AG04449 (cell line): ENCODE measurements around the gene KIF20B.

Source experiments
- CTCF ChIA-PET: fragments of 350-600 bp; formaldehyde crosslinking; extraction: SDS; loops from one replicate; lab custom pipeline; 2021; ENCODE audit warnings: antibody characterized with exemption; lab: Yijun Ruan, JAX
- POLR2A ChIA-PET: fragments of 400-600, 350-600 bp; formaldehyde crosslinking; extraction: SDS; loops from one replicate; lab custom pipeline; 2020; ENCODE audit warnings: antibody characterized with exemption, inconsistent platforms; lab: Yijun Ruan, JAX
- DNase-seq: peaks from one replicate; pipeline ENCODE4 v3.0.0-alpha.2; 2010; ENCODE audit warnings: low read depth, low spot score
- H3K4me3 ChIP-seq: 2 replicates; pipeline ENCODE4 v1.5.1; 2011; ENCODE audit warnings: low read depth, mild to moderate bottlenecking, control low read depth, low read length
- TF ChIP-seq, protein P1 (sequence below): IDR thresholded peaks from one replicate; pipeline ENCODE4 v1.5.1; 2011; ENCODE audit warnings: mild to moderate bottlenecking, moderate library complexity, low read length, control low read depth, inconsistent platforms; ENCODE audit not compliant: insufficient read depth; ENCODE audit errors: missing control alignments

Gene KIF20B

DNA sequence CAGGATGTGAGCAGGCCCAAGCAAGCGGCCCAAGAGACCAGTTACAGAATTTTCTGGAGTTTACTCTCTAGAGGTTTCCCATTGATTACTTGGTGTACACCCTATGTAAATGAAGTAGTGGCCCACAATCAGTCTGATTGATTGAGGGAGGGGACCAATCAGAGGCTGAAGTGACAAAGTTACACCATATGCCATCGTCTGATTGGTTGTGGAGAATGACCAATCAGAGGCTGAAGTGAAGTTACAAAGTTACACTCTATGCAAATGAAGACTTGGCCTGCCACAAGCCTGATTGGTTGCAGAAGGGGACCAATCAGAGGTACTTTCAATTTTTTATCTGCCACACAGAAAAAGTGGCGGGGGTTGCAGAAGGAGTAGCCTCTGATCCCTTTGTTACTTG, 83.7 kb downstream of the KIF20B start:
- DNase-seq, result no peak
- H3K4me3 ChIP-seq, result no peak overlapping the region
- ChIA-PET CTCF (no interaction called here), POLR2A (no interaction called here)
- TF ChIP-seq, protein P1, sequence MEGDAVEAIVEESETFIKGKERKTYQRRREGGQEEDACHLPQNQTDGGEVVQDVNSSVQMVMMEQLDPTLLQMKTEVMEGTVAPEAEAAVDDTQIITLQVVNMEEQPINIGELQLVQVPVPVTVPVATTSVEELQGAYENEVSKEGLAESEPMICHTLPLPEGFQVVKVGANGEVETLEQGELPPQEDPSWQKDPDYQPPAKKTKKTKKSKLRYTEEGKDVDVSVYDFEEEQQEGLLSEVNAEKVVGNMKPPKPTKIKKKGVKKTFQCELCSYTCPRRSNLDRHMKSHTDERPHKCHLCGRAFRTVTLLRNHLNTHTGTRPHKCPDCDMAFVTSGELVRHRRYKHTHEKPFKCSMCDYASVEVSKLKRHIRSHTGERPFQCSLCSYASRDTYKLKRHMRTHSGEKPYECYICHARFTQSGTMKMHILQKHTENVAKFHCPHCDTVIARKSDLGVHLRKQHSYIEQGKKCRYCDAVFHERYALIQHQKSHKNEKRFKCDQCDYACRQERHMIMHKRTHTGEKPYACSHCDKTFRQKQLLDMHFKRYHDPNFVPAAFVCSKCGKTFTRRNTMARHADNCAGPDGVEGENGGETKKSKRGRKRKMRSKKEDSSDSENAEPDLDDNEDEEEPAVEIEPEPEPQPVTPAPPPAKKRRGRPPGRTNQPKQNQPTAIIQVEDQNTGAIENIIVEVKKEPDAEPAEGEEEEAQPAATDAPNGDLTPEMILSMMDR, result no peak

DNA sequence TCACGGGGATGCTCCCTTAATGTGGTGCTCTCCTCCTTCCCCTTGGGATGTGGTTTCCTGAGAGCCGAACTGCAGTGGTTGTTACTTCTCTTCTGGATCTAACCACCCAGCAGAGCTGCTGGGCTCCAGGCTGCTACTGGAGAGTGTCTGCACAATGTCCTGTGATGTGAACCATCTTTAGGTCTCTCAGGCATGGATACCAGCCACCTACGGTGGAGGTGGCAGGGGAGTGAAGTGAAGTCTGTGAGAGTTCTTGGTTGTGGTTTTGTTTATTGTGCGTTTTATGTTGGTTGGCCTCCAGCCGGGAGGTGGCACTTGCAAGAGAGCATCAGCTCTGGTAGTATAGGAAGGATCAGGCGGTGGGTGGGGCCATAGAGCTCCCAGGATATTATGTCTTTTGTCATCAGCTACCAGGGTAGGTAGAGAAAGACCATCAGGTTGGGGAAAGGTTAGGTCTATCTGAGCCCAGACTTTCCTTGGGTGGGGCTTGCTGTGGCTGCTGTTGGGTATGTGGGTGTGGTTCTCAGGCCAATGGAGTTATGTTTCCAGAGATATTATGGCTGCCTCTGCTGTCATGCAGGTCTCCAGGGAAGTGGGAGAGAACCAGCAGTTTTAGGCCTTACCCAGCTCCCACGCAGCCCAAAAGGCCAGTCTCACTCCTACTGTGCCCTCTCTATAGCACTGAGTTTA, 87.9 kb downstream of the KIF20B start:
- ChIA-PET POLR2A (no interaction called here), CTCF (interaction anchor here (2.4 kb wide), 1 partner anchor 1074 kb away, joined by 9 read pairs; no protein-coding TSS in a partner anchor)
- no peak overlapping the region for H3K4me3 ChIP-seq
- TF ChIP-seq, protein P1, result no peak
- DNase-seq, result no peak

DNA sequence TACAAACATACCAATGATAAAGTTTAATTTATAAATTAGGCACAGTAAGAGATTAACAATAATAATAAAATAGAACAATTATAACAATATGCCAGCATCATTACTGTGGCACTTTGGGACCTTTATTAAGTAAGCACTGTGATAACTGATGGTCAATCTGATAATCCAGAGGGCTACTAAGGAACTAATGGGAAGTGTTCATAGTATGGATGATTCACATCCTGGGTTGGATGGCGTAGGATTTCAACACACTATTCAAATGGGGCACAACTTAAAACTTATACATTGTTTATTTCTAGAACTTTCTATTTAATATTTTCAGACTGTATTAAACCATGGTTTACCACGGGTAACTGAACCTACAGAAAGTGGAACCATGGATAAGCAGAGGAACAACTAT, 90.8 kb downstream of the KIF20B start:
- TF ChIP-seq, protein P1, result no peak
- POLR2A ChIA-PET, result no interaction called here
- no peak overlapping the region for H3K4me3 ChIP-seq
- DNase-seq, result no peak
- CTCF ChIA-PET, result interaction anchor here (1.5 to 1.8 kb wide), 2 partner anchors 996 to 1072 kb away, joined by 4 to 11 read pairs; no protein-coding TSS in a partner anchor

DNA sequence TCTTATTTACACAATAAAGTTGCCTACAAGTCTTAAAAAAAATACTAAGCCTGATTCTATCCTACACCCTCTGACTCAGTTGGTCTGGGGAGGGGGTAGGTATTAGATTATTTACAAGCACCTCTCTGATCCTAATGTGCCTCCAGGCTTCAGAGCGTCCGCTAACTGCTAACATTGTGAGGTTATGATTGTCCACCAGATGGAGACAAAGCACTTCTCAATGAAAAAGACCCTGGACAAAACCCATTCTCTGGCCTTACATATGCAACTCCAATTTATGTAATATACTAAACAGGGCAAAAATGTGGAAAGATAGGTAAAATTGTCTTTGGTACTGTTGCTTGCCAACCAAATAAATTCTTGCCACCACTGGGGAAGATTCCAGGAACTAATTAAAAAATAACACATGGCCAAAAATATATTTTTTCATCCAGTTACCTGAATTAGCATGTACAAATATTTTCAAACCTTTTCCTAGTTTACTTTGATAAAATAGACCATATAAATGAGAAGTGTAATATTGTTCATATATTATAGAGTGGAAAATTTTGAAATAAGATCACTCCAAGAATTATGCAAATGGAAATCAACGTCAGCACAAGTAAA, 92.4 kb downstream of the KIF20B start:
- ChIA-PET POLR2A (interaction anchor here (0.6 kb wide), 1 partner anchor 1072 kb away, joined by 3 read pairs; no protein-coding TSS in a partner anchor), CTCF (interaction anchor here (0.6 to 2.4 kb wide), 9 partner anchors 9 to 1071 kb away, joined by 3 to 11 read pairs (median 4); no protein-coding TSS in a partner anchor)
- TF ChIP-seq, protein P1, result peak; percentile 62
- DNase-seq, result peak; percentile 19
- no peak overlapping the region for H3K4me3 ChIP-seq

DNA sequence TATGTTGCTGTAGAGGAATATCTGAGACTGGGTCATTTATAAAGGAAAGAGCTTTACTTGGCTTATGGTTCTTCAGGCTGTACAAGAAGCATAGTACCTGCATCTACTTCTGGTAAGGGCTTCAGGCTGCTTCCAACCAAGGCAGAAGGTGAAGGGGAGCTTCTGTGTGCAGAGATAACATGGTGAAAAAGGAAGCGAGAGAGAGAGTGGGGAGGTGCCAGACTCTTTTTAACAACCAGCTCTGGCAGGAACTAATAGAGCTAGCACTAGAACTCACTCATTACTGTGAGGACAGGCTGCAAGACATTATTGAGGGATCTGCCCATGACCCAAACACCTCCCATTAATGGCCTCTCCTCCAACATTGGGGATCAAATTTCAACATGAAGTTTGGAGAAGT, 94.5 kb downstream of the KIF20B start:
- no peak overlapping the region for H3K4me3 ChIP-seq
- ChIA-PET CTCF (interaction anchor here (1.0 to 2.4 kb wide), 6 partner anchors 7 to 1076 kb away, joined by 3 to 10 read pairs (median 4); partner anchors contain the start of gene RPP30), POLR2A (no interaction called here)
- TF ChIP-seq, protein P1, result no peak
- DNase-seq, result no peak

DNA sequence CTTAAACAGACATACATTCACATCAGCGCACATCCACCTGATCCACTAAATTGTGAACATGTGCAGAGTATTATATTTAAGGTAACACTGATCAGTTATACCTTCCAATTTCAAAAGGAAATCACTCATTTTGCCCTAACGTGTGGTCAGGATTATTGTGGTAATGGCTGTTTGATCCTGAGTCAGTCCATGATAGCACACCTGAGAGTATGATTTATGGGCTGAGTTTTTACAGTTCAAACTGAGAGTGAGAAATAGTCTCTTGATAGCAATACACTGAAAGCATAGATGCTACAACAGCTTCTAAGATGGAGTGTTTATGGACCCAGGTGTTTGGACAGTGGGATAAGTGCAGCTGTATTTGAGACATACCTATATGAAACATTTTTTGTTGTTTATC, 96.7 kb downstream of the KIF20B start:
- TF ChIP-seq, protein P1, result no peak
- no peak for DNase-seq
- CTCF ChIA-PET, result no interaction called here
- POLR2A ChIA-PET, result no interaction called here
- no peak overlapping the region for H3K4me3 ChIP-seq
